B cell (primary cell): ENCODE data around the gene HOXC6. TPM values are rescaled to one million over a fixed set of nuclear protein-coding genes. Genes with fewer than 3 reads are reported as not detected.
A peak's percentile ranks its signal among the peaks of the same experiment; 100 is the strongest.

Experiments
- ATAC-seq: fragments of 200-7000 bp; cut with Tn5 transposase; one replicate; pipeline ENCODE4 v1.10.0; 2021; ENCODE audit warnings: low read depth, mild to moderate bottlenecking, moderate number of reproducible peaks, moderate library complexity
- CTCF ChIA-PET: fragments of 350-600 bp; sonication (Branson Sonifier 250); formaldehyde crosslinking; loops from one replicate; lab custom pipeline; 2021; ENCODE audit warnings: antibody characterized with exemption, inconsistent platforms; lab: Charles Lee
- POLR2A ChIA-PET: fragments of 350-600 bp; sonication (Branson Sonifier 250); formaldehyde crosslinking; loops from one replicate; lab custom pipeline; 2021; ENCODE audit warnings: antibody characterized with exemption; lab: Charles Lee
- DNase-seq: peaks from one replicate; pipeline ENCODE4 v3.0.0; 2013
- H2AFZ ChIP-seq: 2 replicates; pipeline ENCODE4 v1.6.1; 2012; ENCODE audit warnings: mild to moderate bottlenecking, low read depth, low read length; ENCODE audit not compliant: insufficient read depth, poor library complexity, severe bottlenecking
- H3K27ac ChIP-seq, 2 donors: 1 replicate in 1 of 2; 2 replicates in 1 of 2; pipeline ENCODE4 v1.5.1; 2012 to 2013; ENCODE audit warnings: low read length in 2 of 2, mild to moderate bottlenecking in 2 of 2, moderate library complexity in 1 of 2
- H3K27me3 ChIP-seq, 4 experiments: fragments of 200-600 bp in 1 of 4; sonication (generic) in 1 of 4; replicated peaks in 1 of 4; 1 replicate in 2 of 4; 2 replicates in 2 of 4; pipeline versions ENCODE4 v1.6.1 to v1.7.0; 2013 to 2016; ENCODE audit warnings: low read length in 3 of 4, mild to moderate bottlenecking in 2 of 4, mixed read lengths in 1 of 4, moderate library complexity in 1 of 4; ENCODE audit not compliant: insufficient read depth in 4 of 4, control insufficient read depth in 3 of 4; ENCODE audit errors: control extremely low read depth in 1 of 4
- H3K36me3 ChIP-seq, 2 experiments: replicated peaks in 1 of 2; 1 replicate in 1 of 2; 2 replicates in 1 of 2; pipeline versions ENCODE4 v1.6.1 to v1.7.1; 2013; ENCODE audit warnings: low read length in 1 of 2; ENCODE audit not compliant: insufficient read depth in 2 of 2, control insufficient read depth in 1 of 2; ENCODE audit errors: control extremely low read depth in 1 of 2, extremely low read depth in 1 of 2
- H3K4me1 ChIP-seq, 2 donors: fragments of 200-600 bp in 1 of 2; sonication (generic) in 1 of 2; 1 replicate in 1 of 2; 2 replicates in 1 of 2; pipeline versions ENCODE4 v1.5.1 to v1.6.1; 2013 to 2017; ENCODE audit warnings: low read length in 2 of 2; ENCODE audit not compliant: control insufficient read depth in 2 of 2, insufficient read depth in 2 of 2
- H3K4me2 ChIP-seq: replicated peaks from 2 replicates; pipeline ENCODE3; 2012; ENCODE audit warnings: mild to moderate bottlenecking, low read depth, low read length; ENCODE audit not compliant: poor library complexity, severe bottlenecking
- H3K4me3 ChIP-seq, 5 experiments: fragments of 200-600 bp in 1 of 5; sonication (generic) in 1 of 5; 1 replicate in 3 of 5; 2 replicates in 2 of 5; pipeline versions ENCODE4 v1.5.1 to v1.7.0; 2011 to 2016; ENCODE audit warnings: low read length in 4 of 5, mild to moderate bottlenecking in 4 of 5, low read depth in 2 of 5, control low read depth in 1 of 5, moderate library complexity in 1 of 5; ENCODE audit not compliant: insufficient read depth in 1 of 5; ENCODE audit errors: control extremely low read depth in 1 of 5, extremely low read depth in 1 of 5
- H3K79me2 ChIP-seq: fragments of 200-600 bp; sonication (generic); one replicate; pipeline ENCODE4 v1.6.0; 2016; ENCODE audit warnings: low read length; ENCODE audit not compliant: control insufficient read depth, insufficient read depth
- H3K9ac ChIP-seq: fragments of 200-600 bp; sonication (generic); 2 replicates; pipeline ENCODE4 v1.6.1; 2017; ENCODE audit warnings: mild to moderate bottlenecking, low read length, moderate library complexity
- H3K9me3 ChIP-seq, 3 donors: one replicate each; pipeline versions ENCODE4 v1.6.1 to v1.7.1; 2013; ENCODE audit warnings: low read length in 2 of 3; ENCODE audit not compliant: control insufficient read depth in 2 of 3, insufficient read depth in 1 of 3; ENCODE audit errors: control extremely low read depth in 1 of 3
- H4K20me1 ChIP-seq: 2 replicates; pipeline ENCODE4 v1.6.0; 2012; ENCODE audit warnings: mild to moderate bottlenecking, low read length; ENCODE audit not compliant: insufficient read depth, control insufficient read depth, poor library complexity, severe bottlenecking
- H3K27ac Mint-ChIP-seq: one replicate; pipeline ENCODE4 v1.8.0; 2021; ENCODE audit warnings: mixed read lengths
- H3K27me3 Mint-ChIP-seq: one replicate; pipeline ENCODE4 v1.8.0; 2021; ENCODE audit warnings: mixed read lengths
- H3K4me1 Mint-ChIP-seq: one replicate; pipeline ENCODE4 v1.8.0; 2021; ENCODE audit warnings: mixed read lengths
- H3K4me3 Mint-ChIP-seq: one replicate; pipeline ENCODE4 v1.8.0; 2021; ENCODE audit warnings: mixed read lengths
- H3K9me3 Mint-ChIP-seq: one replicate; pipeline ENCODE4 v1.8.0; 2022; ENCODE audit warnings: mixed read lengths; ENCODE audit not compliant: insufficient read depth
- CTCF ChIP-seq: fragments of 200-600 bp; IDR thresholded peaks from one replicate; pipeline ENCODE4 v1.8.0; 2022; ENCODE audit warnings: antibody characterized with exemption, mild to moderate bottlenecking
- EZH2 ChIP-seq: IDR thresholded peaks from 2 replicates; pipeline ENCODE4 v1.6.1; 2012; ENCODE audit warnings: borderline replicate concordance, low read depth, mild to moderate bottlenecking, moderate library complexity, low read length; ENCODE audit not compliant: insufficient read depth, poor library complexity, severe bottlenecking
- WGBS: methylation state at CpG from one replicate; pipeline ENCODE4 v1.1.5; 2013; ENCODE audit warnings: missing lambda C conversion rate; ENCODE audit not compliant: insufficient coverage; 5-methylcytosine and 5-hydroxymethylcytosine counted together
- intact Hi-C: fragments of 100-400 bp; cut with micrococcal nuclease; formaldehyde crosslinking; loops from one replicate; pipeline ENCODE4 v1.10.0; 2022
- polyA plus RNA-seq: library from polyadenylated mRNA; depleted of rRNA; stranded (reverse); fragments of >200 nt; gene quantifications from 2 replicates; pipeline ENCODE4 v1.2.3, GENCODE V29; 2012
- total RNA-seq, 2 donors: library from RNA; stranded (reverse); fragments of 120-200 nt in 1 of 2; gene quantifications; 1 replicate in 1 of 2; 2 replicates in 1 of 2; pipeline versions ENCODE4 v1.2.3 to v1.2.4, GENCODE V29; 2013 to 2022

The HOXC6 gene
- total and polyA plus RNA-seq, 2 donors (not counting 1 experiment from before 2014, with no cell fraction given), result not detected

GRCh38 chr12:54017878-54018467 lies 10.3 kb upstream of the HOXC6 start:
- Mint-ChIP-seq H3K4me3 (peak overlapping the region; percentile 90), H3K9me3 (no peaks in the 10 kb centered on the region), H3K27me3 (peaks cover 63% of the 10 kb centered on the region), H3K4me1 (peaks cover 22% of the 10 kb centered on the region), H3K27ac (peak overlapping the region; percentile 83)
- Histone ChIP-seq H4K20me1 (no peaks in the 10 kb centered on the region), H3K4me3 (peak overlapping the region in 4 of 5 experiments; percentile 43 to 71 (median 48)), H2AFZ (peak overlapping the region; percentile 82), H3K27me3 (peaks cover 0 to 93% (median 73%) of the 10 kb centered on the region in 4 experiments), H3K79me2 (no peaks in the 10 kb centered on the region), H3K9me3 (peaks cover 0 to 45% (median 6%) of the 10 kb centered on the region in 3 donors), H3K27ac (peak overlapping the region; percentile 30 to 40), H3K36me3 (no peaks in the 10 kb centered on the region), H3K9ac (peak overlapping the region; percentile 70), H3K4me1 (peaks cover 25 to 42% of the 10 kb centered on the region in 2 donors), H3K4me2 (peak overlapping the region; percentile 88)
- ChIA-PET CTCF (interaction anchor here (0.9 to 3.9 kb wide), 11 partner anchors 9 to 190 kb away, joined by 3 to 31 read pairs (median 4); partner anchors contain the start of genes HOXC5 and HOXC8), POLR2A (interaction anchor here (0.6 to 1.5 kb wide), 8 partner anchors 10 to 798 kb away, joined by 3 to 10 read pairs (median 6); partner anchors contain the start of gene HOXC6)
- DNase-seq, result peak; percentile 84
- ATAC-seq, result peak; percentile 87
- TF ChIP-seq CTCF, result no peak
- intact Hi-C loops, result loop anchor here (1.0 kb wide), 1 partner anchor 35 kb away; the partner anchor contains the start of gene HOXC4
- 4% methylated on average over 29 of the region's 34 CpGs for WGBS

DNA sequence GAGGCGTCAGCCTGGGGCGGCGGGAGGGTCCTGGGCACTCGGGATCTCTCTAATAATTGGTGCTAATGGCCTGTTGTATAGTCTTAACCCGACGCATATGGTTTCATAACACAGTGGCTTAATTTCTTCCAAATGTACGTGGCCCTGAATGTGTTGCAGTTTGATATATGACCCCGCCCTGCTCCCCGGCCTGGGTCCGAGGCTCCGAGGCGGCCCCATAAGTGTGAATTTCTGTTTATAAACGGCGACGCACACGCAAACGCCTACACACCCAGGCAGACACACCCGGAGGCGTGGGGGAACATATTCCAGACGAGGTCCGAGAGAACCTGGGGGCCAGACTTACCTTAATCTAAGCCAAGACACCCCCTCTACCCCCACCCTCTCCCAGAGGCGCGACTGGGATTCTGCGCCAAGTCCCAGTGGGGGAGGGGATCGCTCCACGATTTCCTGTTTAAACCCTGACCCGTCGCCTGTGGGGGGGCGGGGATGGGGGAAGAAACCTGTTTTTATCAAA lies 9.7 kb upstream of the HOXC6 start:
- peak overlapping the region; percentile 90 for H3K4me3 Mint-ChIP-seq
- peak overlapping the region; percentile 82 for H2AFZ ChIP-seq
- H3K4me1 Mint-ChIP-seq, result peaks cover 22% of the 10 kb centered on the region
- H3K4me2 ChIP-seq, result peak overlapping the region; percentile 88
- WGBS, result 30% methylated on average over 12 of the region's 29 CpGs
- H3K27me3 ChIP-seq, result peaks cover 0 to 93% (median 73%) of the 10 kb centered on the region in 4 experiments
- intact Hi-C loops, result loop anchor here (1.0 kb wide), 1 partner anchor 35 kb away; the partner anchor contains the start of gene HOXC4
- no peaks in the 10 kb centered on the region for H3K79me2 ChIP-seq
- peaks cover 25 to 40% of the 10 kb centered on the region in 2 donors for H3K4me1 ChIP-seq
- DNase-seq (peak; percentile 17), ATAC-seq (no peak)
- peak overlapping the region in 4 of 5 experiments; percentile 43 to 71 (median 48) for H3K4me3 ChIP-seq
- H3K9me3 ChIP-seq, result peaks cover 0 to 45% (median 6%) of the 10 kb centered on the region in 3 donors
- TF ChIP-seq CTCF (no peak), EZH2 (no peak)
- no peaks in the 10 kb centered on the region for H4K20me1 ChIP-seq
- peak overlapping the region; percentile 83 for H3K27ac Mint-ChIP-seq
- H3K27ac ChIP-seq, result peak overlapping the region; percentile 30 to 40
- peaks cover 64% of the 10 kb centered on the region for H3K27me3 Mint-ChIP-seq
- ChIA-PET CTCF (interaction anchor here (1.0 to 3.9 kb wide), 2 partner anchors 12 to 13 kb away, joined by 3 to 31 read pairs; partner anchors contain the start of gene HOXC5), POLR2A (no interaction called here)
- H3K9me3 Mint-ChIP-seq, result no peaks in the 10 kb centered on the region
- H3K9ac ChIP-seq, result peak overlapping the region; percentile 70
- H3K36me3 ChIP-seq, result no peaks in the 10 kb centered on the region
